Endothelial cell of umbilical vein (primary cell): Measurements from ENCODE around the gene SERPINA1.

Experiments
- CTCF ChIP-seq, 2 donors: IDR thresholded peaks; 1 replicate in 1 of 2; 2 replicates in 1 of 2; pipeline ENCODE4 v1.5.1; 2011; ENCODE audit warnings: low read length in 2 of 2, mild to moderate bottlenecking in 2 of 2, moderate library complexity in 2 of 2, control low read depth in 1 of 2, inconsistent platforms in 1 of 2, low read depth in 1 of 2; ENCODE audit not compliant: insufficient read depth in 1 of 2; ENCODE audit errors: extremely low read depth in 1 of 2
- EZH2 ChIP-seq: IDR thresholded peaks from 2 replicates; pipeline ENCODE4 v1.6.1; 2012; ENCODE audit warnings: borderline replicate concordance, low read depth, mild to moderate bottlenecking, moderate library complexity, low read length, inconsistent platforms; ENCODE audit not compliant: severe bottlenecking
- MYC ChIP-seq: IDR thresholded peaks from one replicate; pipeline ENCODE4 v1.6.1; 2011; ENCODE audit warnings: mild to moderate bottlenecking, low read depth, low read length
- POLR2A ChIP-seq: IDR thresholded peaks from 2 replicates; pipeline ENCODE4 v1.6.1; 2012; ENCODE audit warnings: low read depth, mild to moderate bottlenecking, control low read depth, low read length
- POLR2AphosphoS5 ChIP-seq: IDR thresholded peaks from 2 replicates; pipeline ENCODE4 v1.6.1; 2012; ENCODE audit warnings: low read depth, mild to moderate bottlenecking, control low read depth, low read length, moderate library complexity; ENCODE audit not compliant: insufficient read depth

GRCh38 chr14:94372021-94372605 lies 16.3 kb downstream of the SERPINA1 start:
- TF ChIP-seq CTCF (IDR thresholded peaks at IDR 0.05; ENCODE audit: extremely low read depth in 1 of 2, insufficient read depth in 1 of 2, low read depth in 1 of 2, low read length in 2 of 2) (no peak), POLR2A (no peak), MYC (no peak), EZH2 (no peak), POLR2AphosphoS5 (no peak)
